ENCODE results near the gene SH3BP5L. TPM values are rescaled to one million over a fixed set of nuclear protein-coding genes. Genes with fewer than 3 reads are reported as not detected.

The SH3BP5L gene
- polyA plus RNA-seq, 4 donors = 23.1 to 31.1 (median 24.9) TPM

DNA sequence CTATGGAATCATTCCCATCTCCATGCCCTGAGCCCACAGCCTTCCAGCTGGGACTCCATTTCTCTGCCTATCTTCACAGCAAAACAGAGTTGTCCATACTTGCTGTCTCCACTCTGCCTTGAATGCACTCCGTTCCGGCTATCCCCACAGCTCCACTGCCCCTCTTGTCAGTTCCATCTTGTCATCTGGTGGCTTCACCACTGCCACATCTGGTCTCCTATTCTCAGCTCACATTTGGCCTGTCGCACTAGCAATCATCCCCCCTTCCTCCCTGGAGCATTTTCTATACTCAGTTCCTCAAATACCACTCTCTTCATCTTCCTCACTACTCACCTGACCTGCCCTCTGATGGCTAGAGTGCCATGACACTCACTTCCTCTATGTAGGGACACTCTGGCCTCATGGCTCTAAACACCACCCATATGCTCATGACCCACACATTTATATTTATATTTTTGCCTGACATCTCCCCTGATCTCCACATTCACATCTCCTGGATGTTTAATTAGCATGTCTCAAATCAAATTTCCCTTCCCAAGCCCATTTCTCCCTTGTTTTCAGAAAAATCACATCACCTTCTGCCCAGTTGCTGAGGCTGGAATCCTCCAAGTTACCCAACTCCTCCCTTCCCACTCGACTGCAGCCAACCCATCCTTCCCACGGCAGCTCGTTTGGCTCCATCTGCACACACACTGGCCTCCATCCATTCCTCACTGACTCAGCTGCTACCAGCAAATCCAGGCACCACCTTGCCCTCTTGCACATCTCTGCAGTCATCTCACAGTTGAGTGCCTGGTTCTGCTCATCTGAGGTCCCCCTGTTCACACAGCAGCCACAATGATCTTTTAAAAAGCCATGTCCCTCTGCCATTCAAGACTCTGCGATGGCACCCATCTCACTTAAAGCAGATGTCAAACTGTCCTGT is 27.0 kb upstream of the SH3BP5L start:
- no peak for DNase-seq (ENCODE audit: low read depth in 4 of 4, low spot score in 3 of 4)

GRCh38 chr1:248851390-248851789 is 25.7 kb upstream of the SH3BP5L start:
- DNase-seq (ENCODE audit: low read depth in 4 of 4, low spot score in 3 of 4) = no peak

DNA sequence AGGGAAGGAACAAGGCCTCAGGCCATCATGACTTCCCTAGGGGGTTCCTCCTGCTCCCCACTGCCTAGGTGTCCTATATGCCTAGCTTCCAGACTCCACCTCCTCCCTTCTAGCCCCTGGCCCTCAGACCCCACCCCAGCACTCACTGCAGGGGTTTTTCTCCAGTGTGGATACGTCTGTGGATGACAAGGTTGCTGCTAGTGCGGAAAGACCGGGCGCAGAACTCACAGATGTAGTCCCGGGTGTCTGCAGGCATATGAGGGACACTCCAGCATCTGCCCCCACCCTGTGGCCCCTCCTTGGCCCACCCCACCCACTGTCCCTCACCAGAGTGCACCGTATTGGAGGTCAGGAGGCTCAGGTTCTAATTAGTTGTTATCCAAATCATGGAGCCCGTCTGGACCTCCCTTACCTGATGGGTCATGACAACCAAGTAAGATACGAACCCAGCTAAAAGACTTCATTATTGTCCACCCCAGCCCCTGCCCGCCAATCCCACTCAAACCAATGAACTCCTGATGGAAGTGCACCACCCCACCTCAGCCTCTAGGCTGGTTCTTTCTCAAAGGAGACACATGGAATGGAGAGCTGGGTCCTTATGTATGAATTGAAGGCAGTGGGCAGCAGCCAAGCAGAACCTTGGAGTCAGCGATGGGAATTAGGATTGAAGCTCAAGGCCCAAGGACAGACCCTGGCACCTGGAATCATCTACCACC is 25.0 kb upstream of the SH3BP5L start:
- DNase-seq (ENCODE audit: low read depth in 4 of 4, low spot score in 3 of 4) = no peak

GRCh38 chr1:248850124-248850523 is 24.4 kb upstream of the SH3BP5L start:
- no peak for DNase-seq (ENCODE audit: low read depth in 4 of 4, low spot score in 3 of 4)

DNA sequence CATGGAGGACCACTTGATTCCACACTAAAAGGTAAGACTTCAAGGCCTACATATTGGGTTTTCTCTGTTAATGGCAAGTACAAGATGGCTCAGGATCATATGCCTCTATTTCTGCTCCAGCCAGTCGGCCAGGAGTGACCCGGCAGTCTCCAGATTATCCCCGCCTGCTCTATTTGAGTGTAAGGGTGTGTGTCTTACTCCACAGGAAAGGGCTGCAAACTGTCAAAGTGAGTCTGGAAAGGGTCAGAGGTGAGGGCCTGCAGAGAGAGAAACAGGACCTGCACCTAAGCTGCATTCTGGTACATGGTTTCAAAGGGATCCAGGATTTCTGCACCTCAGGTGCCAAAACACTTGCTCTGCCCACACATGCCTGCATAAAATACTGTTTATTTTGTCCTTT is 23.9 kb upstream of the SH3BP5L start:
- no peak for DNase-seq (ENCODE audit: low read depth in 4 of 4, low spot score in 3 of 4)

- DNase-seq (ENCODE audit: low read depth in 4 of 4, low spot score in 3 of 4) = no peak
Observed at GRCh38 chr1:248849152-248849551, 23.4 kb upstream of the SH3BP5L start.

DNA sequence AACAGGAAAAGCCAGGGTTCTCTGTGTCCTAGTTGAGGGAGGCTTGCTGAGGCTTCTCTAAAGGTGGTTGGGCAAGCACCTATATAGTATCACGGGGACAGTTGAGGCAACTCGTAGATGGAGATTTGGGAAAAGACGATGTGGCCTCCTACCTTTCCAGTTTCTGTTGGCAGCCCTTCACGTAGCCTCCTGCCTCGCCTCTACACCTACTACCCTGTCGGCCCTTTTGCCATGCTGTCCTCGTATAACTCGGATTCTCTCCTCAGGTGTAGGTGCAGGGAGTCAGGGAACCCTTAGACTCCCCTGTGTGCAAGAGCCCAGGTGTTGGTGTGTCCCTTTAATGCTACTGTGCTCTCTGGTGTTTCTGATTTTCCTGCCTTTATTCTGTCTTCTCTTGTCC is 22.9 kb upstream of the SH3BP5L start:
- no peak for DNase-seq (ENCODE audit: low read depth in 4 of 4, low spot score in 3 of 4)

GRCh38 chr1:248847956-248848561 is 22.3 kb upstream of the SH3BP5L start:
- DNase-seq (ENCODE audit: low read depth in 4 of 4, low spot score in 3 of 4) = no peak

GRCh38 chr1:248847181-248847955 is 21.7 kb upstream of the SH3BP5L start:
- no peak for DNase-seq (ENCODE audit: low read depth in 4 of 4, low spot score in 3 of 4)

DNA sequence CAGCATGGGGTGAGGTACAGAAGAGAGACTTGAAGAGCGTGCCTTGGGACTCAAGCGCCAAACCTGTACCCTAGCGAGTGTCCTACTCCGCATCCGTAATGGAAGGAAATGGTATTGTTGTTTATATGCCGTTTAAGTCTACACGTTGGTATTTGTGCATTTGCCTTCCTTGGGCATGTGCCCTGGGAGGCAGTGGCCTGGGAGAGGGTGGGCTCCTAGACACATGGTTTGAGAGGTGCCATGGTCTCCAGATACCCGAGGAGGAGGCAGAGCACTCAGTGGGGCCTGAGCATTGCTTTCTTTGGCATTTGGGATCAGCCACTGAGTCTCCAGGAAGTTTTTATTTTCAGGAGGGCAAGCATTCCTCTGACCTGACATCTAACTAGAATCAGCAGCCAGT is 18.8 kb upstream of the SH3BP5L start:
- no peak for DNase-seq (ENCODE audit: low read depth in 4 of 4, low spot score in 3 of 4)

DNA sequence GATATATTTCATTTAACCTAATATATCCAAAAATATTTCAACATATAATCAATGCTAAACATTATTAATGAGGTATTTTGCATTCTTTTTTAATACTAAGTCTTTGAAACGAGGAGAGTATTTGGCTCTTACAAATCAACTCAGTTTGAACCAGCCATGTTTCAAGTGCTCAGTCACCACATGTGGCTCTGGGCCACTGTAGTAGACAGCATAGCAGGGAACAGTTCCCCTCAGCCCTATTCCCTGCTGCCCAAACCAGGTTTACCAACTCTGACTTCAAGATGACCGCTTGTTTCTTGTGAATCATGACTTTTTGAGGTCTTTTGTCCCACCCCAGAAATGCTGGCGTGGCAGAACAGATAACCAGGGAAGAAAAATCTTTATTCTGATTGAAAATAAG is 18.0 kb upstream of the SH3BP5L start:
- DNase-seq (ENCODE audit: low read depth in 4 of 4, low spot score in 3 of 4) = no peak

DNA sequence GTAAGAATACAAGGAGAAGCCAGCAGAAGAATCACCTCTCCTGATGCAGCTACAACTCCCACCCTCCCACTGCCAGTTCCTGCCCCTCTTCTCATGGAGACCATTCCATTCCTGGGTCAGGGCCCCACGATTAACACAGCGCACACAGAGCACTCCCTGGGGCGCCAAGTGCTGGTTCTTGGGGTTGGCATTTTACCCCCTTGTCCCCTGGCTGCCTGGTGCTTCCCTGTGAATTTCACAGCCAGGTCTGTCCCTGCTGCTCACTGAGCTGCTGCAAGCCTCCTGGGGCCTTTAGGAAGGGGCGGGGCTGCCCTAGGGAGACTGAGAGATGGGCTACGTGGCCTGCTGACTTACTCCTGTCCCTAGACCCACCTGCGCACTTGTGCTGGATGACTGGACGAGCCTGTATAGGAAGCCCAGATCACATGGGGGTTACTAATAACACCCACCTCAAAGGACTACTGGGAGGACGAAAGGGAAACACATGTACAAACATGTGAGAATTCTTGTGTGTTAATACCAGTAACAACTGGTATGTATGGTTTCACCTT is 17.1 kb upstream of the SH3BP5L start:
- DNase-seq (ENCODE audit: low read depth in 4 of 4, low spot score in 3 of 4) = no peak

- no peak for DNase-seq (ENCODE audit: low read depth in 4 of 4, low spot score in 3 of 4)
Observed at GRCh38 chr1:248841702-248842395, 16.1 kb upstream of the SH3BP5L start.

GRCh38 chr1:248840946-248841345 is 15.2 kb upstream of the SH3BP5L start:
- no peak for DNase-seq (ENCODE audit: low read depth in 4 of 4, low spot score in 3 of 4)

DNA sequence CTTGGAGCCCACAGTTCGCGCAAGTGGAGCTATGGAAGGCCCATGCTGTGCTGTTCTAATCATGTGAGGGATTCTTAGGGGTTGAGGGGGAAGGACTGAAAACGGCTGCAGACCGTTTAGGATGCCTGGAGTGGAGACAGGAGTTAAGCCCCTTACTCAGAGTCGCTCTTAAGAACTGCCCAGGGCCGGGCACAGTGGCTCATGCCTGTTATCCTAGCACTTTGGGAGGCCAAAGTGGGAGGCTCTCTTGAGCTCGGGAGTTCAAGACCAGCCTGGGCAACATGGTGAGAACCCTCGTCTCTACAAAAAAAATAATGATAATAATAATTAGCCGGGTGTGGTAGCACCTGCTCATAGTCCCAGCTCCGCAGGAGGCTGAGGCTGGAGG is 13.4 kb upstream of the SH3BP5L start:
- DNase-seq (ENCODE audit: low read depth in 4 of 4, low spot score in 3 of 4) = no peak

- DNase-seq (ENCODE audit: low read depth in 4 of 4, low spot score in 3 of 4) = peak; percentile 78 to 87 (median 82)
Observed at GRCh38 chr1:248838357-248839167, 12.8 kb upstream of the SH3BP5L start.

DNA sequence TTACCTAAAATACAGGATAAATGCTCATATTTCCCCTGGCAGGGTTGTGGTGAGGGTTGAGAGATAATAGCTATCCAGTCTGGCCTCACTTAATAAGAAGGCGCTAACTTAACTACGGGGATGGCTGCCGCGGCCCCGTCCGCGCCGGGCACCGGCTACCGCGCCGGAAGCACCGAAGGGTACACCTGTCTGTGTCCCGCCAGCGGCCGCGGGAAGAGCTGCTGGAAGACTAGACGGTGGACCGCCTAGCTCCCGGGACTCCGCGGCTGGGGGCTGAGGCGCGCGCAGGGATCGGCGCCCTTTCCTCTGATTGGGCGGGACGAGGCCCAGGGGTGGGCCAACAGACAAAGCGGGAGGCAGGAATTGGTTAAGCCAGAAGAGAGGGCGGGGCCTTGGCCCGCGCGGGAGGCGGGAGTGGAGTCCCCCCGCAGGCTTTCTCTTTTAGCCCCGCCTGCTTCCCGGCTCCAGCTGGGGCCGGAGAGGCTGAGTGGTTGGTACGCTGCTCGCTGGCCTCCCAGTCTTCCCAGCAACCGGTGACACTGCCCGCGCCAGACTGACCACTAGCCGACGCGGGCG is 12.2 kb upstream of the SH3BP5L start, which contains the start of gene ZNF672:
Gene ZNF672, plus strand, starts transcription at position 444 of the 576 bp plus-strand sequence. CDS start 9,051 bp downstream, outside the sequence.
- peak; percentile 88 to 95 (median 94) for DNase-seq (ENCODE audit: low read depth in 4 of 4, low spot score in 3 of 4)

DNA sequence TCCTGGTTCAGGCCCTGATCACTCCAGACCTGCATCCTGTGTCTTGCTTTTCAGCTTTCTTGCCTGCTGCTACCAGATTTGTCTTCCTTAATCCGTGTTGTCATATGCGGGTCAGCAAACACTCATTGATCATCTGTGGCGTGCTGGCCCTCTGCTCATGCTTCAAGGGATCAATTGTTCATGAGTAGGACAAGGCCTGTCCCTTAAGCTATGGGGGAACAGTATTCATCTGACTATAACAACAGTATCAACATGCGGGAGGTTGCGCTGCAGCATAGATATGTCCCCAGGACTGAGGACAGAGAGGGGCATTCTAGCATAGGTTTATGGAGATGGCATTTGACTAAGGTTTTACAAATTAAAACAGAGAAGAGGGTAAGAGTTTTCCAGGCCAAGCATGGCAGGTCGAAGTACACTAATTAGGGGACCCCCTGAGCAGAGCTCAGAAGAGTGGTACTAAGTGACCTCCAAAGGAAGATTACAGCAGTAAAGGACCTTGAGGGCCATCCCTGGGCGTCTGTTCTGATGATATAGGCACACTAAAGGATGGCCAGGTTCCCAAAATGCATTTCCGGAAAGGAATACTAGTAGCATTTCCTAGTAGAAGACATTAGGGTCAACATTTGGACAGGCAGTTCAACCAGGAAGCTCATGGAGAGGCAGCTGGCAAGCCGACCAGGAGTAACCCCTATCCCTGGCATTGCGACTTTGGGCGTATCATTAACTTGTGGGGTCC is 11.5 kb upstream of the SH3BP5L start:
- no peak for DNase-seq (ENCODE audit: low read depth in 4 of 4, low spot score in 3 of 4)

Measured in right renal pelvis (tissue), 4 donors.